H1 (cell line): ENCODE data around the gene PBLD. TPM values are rescaled to one million over a fixed set of nuclear protein-coding genes. Genes with fewer than 3 reads are reported as not detected.

Experiments
- BACH1 ChIP-seq: IDR thresholded peaks from 2 replicates; pipeline ENCODE4 v1.6.1; 2012; ENCODE audit warnings: low read length, improper control_type of control experiment
- CEBPB ChIP-seq: IDR thresholded peaks from 2 replicates; pipeline ENCODE4 v1.6.1; 2012; ENCODE audit warnings: low read depth, low read length
- CREB1 ChIP-seq: IDR thresholded peaks from 2 replicates; pipeline ENCODE4 v1.6.1; 2012; ENCODE audit warnings: inconsistent platforms
- CTBP2 ChIP-seq: IDR thresholded peaks from 2 replicates; pipeline ENCODE4 v1.7.0; 2011; ENCODE audit warnings: borderline replicate concordance, mild to moderate bottlenecking, moderate library complexity, mixed read lengths, low read length; ENCODE audit not compliant: insufficient read depth, insufficient read length
- EGR1 ChIP-seq: IDR thresholded peaks from 2 replicates; pipeline ENCODE4 v1.6.1; 2011; ENCODE audit warnings: low read depth, low read length, borderline replicate concordance
- EZH2 ChIP-seq: fragments of 200-600 bp; sonication (generic); IDR thresholded peaks from 2 replicates; pipeline ENCODE4 v1.7.1; 2012; ENCODE audit warnings: low read depth, mild to moderate bottlenecking, moderate library complexity, low read length, inconsistent platforms; ENCODE audit not compliant: severe bottlenecking
- HDAC2 ChIP-seq, 2 experiments: fragments of 300-600 bp in 1 of 2; sonication (generic) in 1 of 2; IDR thresholded peaks; 2 replicates each; pipeline ENCODE4 v1.6.1; 2011 to 2012; ENCODE audit warnings: low read depth in 2 of 2, low read length in 2 of 2, mild to moderate bottlenecking in 2 of 2, moderate library complexity in 2 of 2, borderline replicate concordance in 1 of 2, inconsistent platforms in 1 of 2
- KDM4A ChIP-seq: IDR thresholded peaks from one replicate; pipeline ENCODE4 v1.7.1; 2012; ENCODE audit warnings: low read depth, mild to moderate bottlenecking, moderate library complexity, low read length, inconsistent platforms; ENCODE audit not compliant: severe bottlenecking
- MAFK ChIP-seq: IDR thresholded peaks from 2 replicates; pipeline ENCODE4 v1.6.1; 2012; ENCODE audit warnings: low read depth, mild to moderate bottlenecking, improper control_type of control experiment, low read length
- NANOG ChIP-seq: IDR thresholded peaks from 2 replicates; pipeline ENCODE4 v1.6.1; 2011; ENCODE audit warnings: low read length, low read depth, mild to moderate bottlenecking, inconsistent platforms; ENCODE audit not compliant: insufficient read depth, poor library complexity, severe bottlenecking
- NRF1 ChIP-seq: IDR thresholded peaks from 2 replicates; pipeline ENCODE4 v1.6.1; 2011; ENCODE audit warnings: mild to moderate bottlenecking, low read depth, low read length, improper control_type of control experiment
- PHF8 ChIP-seq: fragments of 200-600 bp; sonication (generic); conservative IDR thresholded peaks from 2 replicates; pipeline ENCODE4 v1.7.1; 2012; ENCODE audit warnings: low read depth, mild to moderate bottlenecking, inconsistent platforms, low read length, moderate library complexity
- POLR2A ChIP-seq, 2 experiments: IDR thresholded peaks; 1 replicate in 1 of 2; 2 replicates in 1 of 2; pipeline ENCODE4 v1.6.1; 2011; ENCODE audit warnings: low read depth in 2 of 2, low read length in 2 of 2, mild to moderate bottlenecking in 2 of 2; ENCODE audit errors: control extremely low read depth in 1 of 2
- RFX5 ChIP-seq: IDR thresholded peaks from 2 replicates; pipeline ENCODE4 v1.6.1; 2011; ENCODE audit warnings: low read depth, low read length, improper control_type of control experiment, borderline replicate concordance
- SP1 ChIP-seq: IDR thresholded peaks from 2 replicates; pipeline ENCODE4 v1.6.1; 2011; ENCODE audit warnings: low read depth, low read length
- SP2 ChIP-seq: IDR thresholded peaks from 2 replicates; pipeline ENCODE4 v1.6.1; 2012; ENCODE audit warnings: mild to moderate bottlenecking, low read length, inconsistent platforms
- SP4 ChIP-seq: IDR thresholded peaks from 2 replicates; pipeline ENCODE4 v1.6.1; 2012; ENCODE audit warnings: low read length, inconsistent platforms
- polyA plus RNA-seq, 7 experiments: library from polyadenylated mRNA; depleted of rRNA in 3 of 7; stranded (reverse) in 5 of 7; unstranded in 2 of 7; fragments of >200 nt in 5 of 7; fragments of 200-250 nt in 2 of 7; gene quantifications; 1 replicate in 5 of 7; 2 replicates in 1 of 7; 4 replicates in 1 of 7; pipeline versions ENCODE4 v1.2.1 to v1.2.3, GENCODE V29; 2011 to 2013; ENCODE audit warnings: missing spikeins in 2 of 7, mixed read lengths in 2 of 7
- total RNA-seq: library from RNA; stranded (reverse); fragmentation: NEBNext Ultra II Directional; extraction: Animal tissue kit (Norgen Biotek cat#: 25700); gene quantifications from 2 replicates; pipeline ENCODE4 v1.2.1, GENCODE V29; 2021
- TF ChIP-seq, protein P1 (sequence below): IDR thresholded peaks from 2 replicates; pipeline ENCODE4 v1.6.1; 2012; ENCODE audit warnings: low read length, inconsistent platforms
- TF ChIP-seq, protein P2 (sequence below): IDR thresholded peaks from 2 replicates; pipeline ENCODE4 v1.6.1; 2012; ENCODE audit warnings: inconsistent platforms
- TF ChIP-seq, protein P3 (sequence below): IDR thresholded peaks from 2 replicates; pipeline ENCODE4 v1.6.1; 2011; ENCODE audit warnings: low read length, improper control_type of control experiment

Gene PBLD
- total and polyA plus RNA-seq, 2 of the 8 experiments (the other 6 are each of a cell fraction or from before 2014, with no cell fraction given): 0.56 to 2.0 TPM

DNA sequence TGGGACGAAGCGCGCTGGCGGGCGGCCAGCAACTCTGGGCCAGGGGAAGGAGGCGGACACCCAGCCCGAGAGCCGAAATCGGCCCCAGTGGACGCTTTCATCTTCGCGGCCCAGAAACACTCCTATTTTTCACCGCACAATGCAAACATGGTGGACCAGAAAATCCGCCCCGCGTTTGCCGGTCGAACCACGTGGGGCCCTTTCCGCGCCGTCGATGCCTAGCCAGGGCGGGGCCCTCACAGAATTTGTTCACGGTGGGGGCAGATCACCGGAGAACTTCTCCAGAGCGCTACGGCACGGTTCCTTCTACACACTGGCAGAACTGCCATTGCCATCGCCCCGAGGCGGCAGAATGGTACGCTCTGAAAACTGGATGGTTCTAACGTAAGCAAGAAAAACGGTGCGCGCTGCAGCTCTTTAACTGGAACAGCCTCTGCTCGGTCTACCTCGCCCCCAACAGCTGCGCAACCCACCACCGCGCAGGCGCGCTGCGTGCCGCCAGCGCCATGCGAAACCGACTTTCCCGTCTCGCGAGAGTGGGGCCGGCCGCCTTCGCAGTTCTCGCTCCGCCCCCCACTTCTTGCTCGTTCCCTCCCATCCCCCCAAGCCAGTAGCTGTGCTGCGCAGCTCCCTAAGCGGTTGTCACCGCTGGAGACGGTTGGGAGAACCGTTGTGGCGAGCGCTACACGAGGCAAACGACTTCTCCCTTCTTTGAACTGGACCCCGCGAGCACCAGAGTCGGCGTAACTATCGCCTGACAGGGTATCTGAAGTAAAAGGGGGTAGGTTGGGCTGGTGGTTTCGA, 1.1 kb downstream of the PBLD start, which contains the start of gene HNRNPH3 (continued):
- TF ChIP-seq, protein P1, sequence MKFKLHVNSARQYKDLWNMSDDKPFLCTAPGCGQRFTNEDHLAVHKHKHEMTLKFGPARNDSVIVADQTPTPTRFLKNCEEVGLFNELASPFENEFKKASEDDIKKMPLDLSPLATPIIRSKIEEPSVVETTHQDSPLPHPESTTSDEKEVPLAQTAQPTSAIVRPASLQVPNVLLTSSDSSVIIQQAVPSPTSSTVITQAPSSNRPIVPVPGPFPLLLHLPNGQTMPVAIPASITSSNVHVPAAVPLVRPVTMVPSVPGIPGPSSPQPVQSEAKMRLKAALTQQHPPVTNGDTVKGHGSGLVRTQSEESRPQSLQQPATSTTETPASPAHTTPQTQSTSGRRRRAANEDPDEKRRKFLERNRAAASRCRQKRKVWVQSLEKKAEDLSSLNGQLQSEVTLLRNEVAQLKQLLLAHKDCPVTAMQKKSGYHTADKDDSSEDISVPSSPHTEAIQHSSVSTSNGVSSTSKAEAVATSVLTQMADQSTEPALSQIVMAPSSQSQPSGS: no peak; the same call in none of the 2 replicates
- TF ChIP-seq CREB1: peak; percentile 7; the same call in 1 of the 2 replicates
- TF ChIP-seq SP4: peak; percentile 34
- peak; percentile 85 for TF ChIP-seq NRF1
- peak; percentile 71 for TF ChIP-seq NANOG
- TF ChIP-seq POLR2A (IDR thresholded peaks at IDR 0.05; ENCODE audit: control extremely low read depth in 1 of 2, low read depth in 2 of 2, low read length in 2 of 2): peak; percentile 98 to 100
- peak; percentile 96 for TF ChIP-seq KDM4A
- TF ChIP-seq, protein P2, sequence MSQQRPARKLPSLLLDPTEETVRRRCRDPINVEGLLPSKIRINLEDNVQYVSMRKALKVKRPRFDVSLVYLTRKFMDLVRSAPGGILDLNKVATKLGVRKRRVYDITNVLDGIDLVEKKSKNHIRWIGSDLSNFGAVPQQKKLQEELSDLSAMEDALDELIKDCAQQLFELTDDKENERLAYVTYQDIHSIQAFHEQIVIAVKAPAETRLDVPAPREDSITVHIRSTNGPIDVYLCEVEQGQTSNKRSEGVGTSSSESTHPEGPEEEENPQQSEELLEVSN: peak; percentile 79
- no peak for TF ChIP-seq EZH2
- no peak for TF ChIP-seq MAFK
- peak; percentile 52; the same call in 1 of the 2 replicates for TF ChIP-seq EGR1
- TF ChIP-seq, protein P3, sequence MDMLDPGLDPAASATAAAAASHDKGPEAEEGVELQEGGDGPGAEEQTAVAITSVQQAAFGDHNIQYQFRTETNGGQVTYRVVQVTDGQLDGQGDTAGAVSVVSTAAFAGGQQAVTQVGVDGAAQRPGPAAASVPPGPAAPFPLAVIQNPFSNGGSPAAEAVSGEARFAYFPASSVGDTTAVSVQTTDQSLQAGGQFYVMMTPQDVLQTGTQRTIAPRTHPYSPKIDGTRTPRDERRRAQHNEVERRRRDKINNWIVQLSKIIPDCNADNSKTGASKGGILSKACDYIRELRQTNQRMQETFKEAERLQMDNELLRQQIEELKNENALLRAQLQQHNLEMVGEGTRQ: 0 out of 2 replicates have a peak, but pooled peaks have one; percentile 52
- TF ChIP-seq RFX5: no peak
- peak; percentile 37; the same call in 1 of the 2 replicates for TF ChIP-seq CEBPB
- no peak; a peak in 1 of 4 replicates for TF ChIP-seq HDAC2 (IDR thresholded peaks at IDR 0.05; ENCODE audit: borderline replicate concordance in 1 of 2, low read depth in 2 of 2, low read length in 2 of 2)
- no peak for TF ChIP-seq SP2
- TF ChIP-seq CTBP2: no peak
- no peak; the same call in 1 of the 2 replicates for TF ChIP-seq BACH1
- TF ChIP-seq PHF8: peak; percentile 86
- 0 out of 2 replicates have a peak, but pooled peaks have one; percentile 62 for TF ChIP-seq SP1
